ENCODE measurements around the gene EPHA2. TPM values are rescaled to one million over a fixed set of nuclear protein-coding genes. Genes with fewer than 3 reads are reported as not detected.

The EPHA2 gene
- total and polyA plus RNA-seq, 2 donors (not counting 1 experiment from before 2014, with no cell fraction given) = 9.8 to 24.6 TPM

- Histone ChIP-seq H2AFZ (ENCODE audit: low read length) (no peak overlapping the region), H3K4me1 (ENCODE audit: control insufficient read depth, extremely low read depth, insufficient read depth, low read length) (peaks cover 54% of the 10 kb centered on the region), H3K9me3 (ENCODE audit: control insufficient read depth, insufficient read depth, low read depth, low read length) (no peaks in the 10 kb centered on the region), H4K20me1 (ENCODE audit: control insufficient read depth, extremely low read depth, insufficient read depth, low read length) (no peaks in the 10 kb centered on the region), H3K9ac (ENCODE audit: insufficient read depth, low read length) (no peak overlapping the region), H3K4me2 (ENCODE audit: extremely low read depth, insufficient read depth, low read length) (no peak overlapping the region), H3K4me3 (replicated peaks in 1 of 4; ENCODE audit: control extremely low read depth in 1 of 4, insufficient read depth in 1 of 4, low read depth in 3 of 4, low read length in 4 of 4) (no peak overlapping the region), H3K27ac (ENCODE audit: insufficient read depth, low read length) (peak overlapping the region; percentile 97), H3K27me3 (ENCODE audit: control insufficient read depth, insufficient read depth, low read length) (no peaks in the 10 kb centered on the region), H3K36me3 (ENCODE audit: control insufficient read depth, insufficient read depth, low read length) (peaks cover 33% of the 10 kb centered on the region), H3K79me2 (ENCODE audit: control insufficient read depth, insufficient read depth, low read length) (peaks cover 76% of the 10 kb centered on the region)
- no peak for TF ChIP-seq EZH2 (IDR thresholded peaks at IDR 0.05; ENCODE audit: low read length, missing control alignments)
- TF ChIP-seq, protein P1, sequence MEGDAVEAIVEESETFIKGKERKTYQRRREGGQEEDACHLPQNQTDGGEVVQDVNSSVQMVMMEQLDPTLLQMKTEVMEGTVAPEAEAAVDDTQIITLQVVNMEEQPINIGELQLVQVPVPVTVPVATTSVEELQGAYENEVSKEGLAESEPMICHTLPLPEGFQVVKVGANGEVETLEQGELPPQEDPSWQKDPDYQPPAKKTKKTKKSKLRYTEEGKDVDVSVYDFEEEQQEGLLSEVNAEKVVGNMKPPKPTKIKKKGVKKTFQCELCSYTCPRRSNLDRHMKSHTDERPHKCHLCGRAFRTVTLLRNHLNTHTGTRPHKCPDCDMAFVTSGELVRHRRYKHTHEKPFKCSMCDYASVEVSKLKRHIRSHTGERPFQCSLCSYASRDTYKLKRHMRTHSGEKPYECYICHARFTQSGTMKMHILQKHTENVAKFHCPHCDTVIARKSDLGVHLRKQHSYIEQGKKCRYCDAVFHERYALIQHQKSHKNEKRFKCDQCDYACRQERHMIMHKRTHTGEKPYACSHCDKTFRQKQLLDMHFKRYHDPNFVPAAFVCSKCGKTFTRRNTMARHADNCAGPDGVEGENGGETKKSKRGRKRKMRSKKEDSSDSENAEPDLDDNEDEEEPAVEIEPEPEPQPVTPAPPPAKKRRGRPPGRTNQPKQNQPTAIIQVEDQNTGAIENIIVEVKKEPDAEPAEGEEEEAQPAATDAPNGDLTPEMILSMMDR (conservative IDR thresholded peaks at IDR 0.05 in 1 of 2, IDR thresholded peaks at IDR 0.05 in 1 of 2; ENCODE audit: low read depth in 1 of 2, low read length in 2 of 2) = no peak
- DNase-seq (ENCODE audit: low read depth in 2 of 2) = peak in 1 of 2 donors; percentile 80
Measured at GRCh38 chr1:16143566-16144324, 12.1 kb downstream of the EPHA2 start.

DNA sequence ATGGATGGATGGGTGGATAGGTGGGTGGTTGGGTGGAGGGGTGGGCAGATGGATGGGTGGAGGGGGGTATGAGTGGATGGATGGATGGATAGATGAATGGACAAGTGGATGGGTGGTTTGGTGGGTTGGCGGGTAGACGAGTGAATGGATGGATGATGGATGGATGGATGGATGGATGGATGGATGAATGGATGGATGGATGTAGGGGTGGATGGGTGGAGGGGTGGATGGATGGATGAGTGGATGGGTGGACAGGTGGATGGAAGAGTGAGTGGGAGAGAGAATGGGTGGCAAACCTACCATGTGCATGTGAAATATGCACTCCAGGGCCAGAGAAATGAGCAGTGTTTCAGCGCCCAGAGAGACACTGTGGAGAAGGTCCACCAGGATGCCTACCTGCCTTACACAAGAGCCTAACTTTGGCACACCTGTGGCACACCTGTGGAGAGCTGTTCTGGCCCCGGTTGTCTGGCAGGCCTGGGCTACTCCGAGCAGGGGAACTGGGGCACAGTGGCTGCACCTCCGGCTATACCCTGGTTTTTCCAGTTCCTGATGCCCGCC lies 12.8 kb downstream of the EPHA2 start:
- H3K4me3 ChIP-seq (replicated peaks in 1 of 4; ENCODE audit: control extremely low read depth in 1 of 4, insufficient read depth in 1 of 4, low read depth in 3 of 4, low read length in 4 of 4) = no peak overlapping the region
- peak overlapping the region; percentile 3 for H3K27ac ChIP-seq (ENCODE audit: insufficient read depth, low read length)
- H3K9me3 ChIP-seq (ENCODE audit: control insufficient read depth, insufficient read depth, low read depth, low read length) = no peaks in the 10 kb centered on the region
- no peaks in the 10 kb centered on the region for H3K27me3 ChIP-seq (ENCODE audit: control insufficient read depth, insufficient read depth, low read length)
- no peak overlapping the region for H3K9ac ChIP-seq (ENCODE audit: insufficient read depth, low read length)
- H3K36me3 ChIP-seq (ENCODE audit: control insufficient read depth, insufficient read depth, low read length) = peaks cover 28% of the 10 kb centered on the region
- peaks cover 54% of the 10 kb centered on the region for H3K4me1 ChIP-seq (ENCODE audit: control insufficient read depth, extremely low read depth, insufficient read depth, low read length)
- TF ChIP-seq, protein P1 (conservative IDR thresholded peaks at IDR 0.05 in 1 of 2, IDR thresholded peaks at IDR 0.05 in 1 of 2; ENCODE audit: low read depth in 1 of 2, low read length in 2 of 2) = no peak
- no peak for TF ChIP-seq EZH2 (IDR thresholded peaks at IDR 0.05; ENCODE audit: low read length, missing control alignments)
- no peak for DNase-seq (ENCODE audit: low read depth in 2 of 2)
- H2AFZ ChIP-seq (ENCODE audit: low read length) = no peak overlapping the region
- H4K20me1 ChIP-seq (ENCODE audit: control insufficient read depth, extremely low read depth, insufficient read depth, low read length) = no peaks in the 10 kb centered on the region
- no peak overlapping the region for H3K4me2 ChIP-seq (ENCODE audit: extremely low read depth, insufficient read depth, low read length)
- H3K79me2 ChIP-seq (ENCODE audit: control insufficient read depth, insufficient read depth, low read length) = peaks cover 76% of the 10 kb centered on the region

- Histone ChIP-seq H3K4me3 (replicated peaks in 1 of 4; ENCODE audit: control extremely low read depth in 1 of 4, insufficient read depth in 1 of 4, low read depth in 3 of 4, low read length in 4 of 4) (no peak overlapping the region), H2AFZ (ENCODE audit: low read length) (no peak overlapping the region), H3K36me3 (ENCODE audit: control insufficient read depth, insufficient read depth, low read length) (peaks cover 31% of the 10 kb centered on the region), H4K20me1 (ENCODE audit: control insufficient read depth, extremely low read depth, insufficient read depth, low read length) (no peaks in the 10 kb centered on the region), H3K9me3 (ENCODE audit: control insufficient read depth, insufficient read depth, low read depth, low read length) (no peaks in the 10 kb centered on the region), H3K4me2 (ENCODE audit: extremely low read depth, insufficient read depth, low read length) (peak overlapping the region; percentile 23), H3K27ac (ENCODE audit: insufficient read depth, low read length) (no peak overlapping the region), H3K79me2 (ENCODE audit: control insufficient read depth, insufficient read depth, low read length) (peaks cover 76% of the 10 kb centered on the region), H3K4me1 (ENCODE audit: control insufficient read depth, extremely low read depth, insufficient read depth, low read length) (peaks cover 53% of the 10 kb centered on the region), H3K27me3 (ENCODE audit: control insufficient read depth, insufficient read depth, low read length) (no peaks in the 10 kb centered on the region), H3K9ac (ENCODE audit: insufficient read depth, low read length) (no peak overlapping the region)
- no peak for TF ChIP-seq EZH2 (IDR thresholded peaks at IDR 0.05; ENCODE audit: low read length, missing control alignments)
- TF ChIP-seq, protein P1 (conservative IDR thresholded peaks at IDR 0.05 in 1 of 2, IDR thresholded peaks at IDR 0.05 in 1 of 2; ENCODE audit: low read depth in 1 of 2, low read length in 2 of 2) = no peak
- DNase-seq (ENCODE audit: low read depth in 2 of 2) = no peak
Measured at GRCh38 chr1:16142383-16142995, 13.4 kb downstream of the EPHA2 start.

All from fibroblast of lung (primary cell).